GM18517 (cell line): ENCODE results near the gene ASIC4.

Experiments
- ATAC-seq: cut with Tn5 transposase; IDR thresholded peaks from one replicate; pipeline ENCODE4 v1.9.1; 2021; ENCODE audit warnings: mild to moderate bottlenecking, moderate library complexity; ENCODE audit not compliant: unreplicated experiment

ASIC4 gene

GRCh38 chr2:219497495-219498279 is 16.6 kb upstream of the ASIC4 start:
- ATAC-seq = no peak

GRCh38 chr2:219498280-219499057 is 15.8 kb upstream of the ASIC4 start, which contains the start of gene GMPPA:
TSS of gene GMPPA (plus strand) at chr2:219498891. CDS start at chr2:219499976, 1,085 bp downstream.
- ATAC-seq = peak; percentile 96

DNA sequence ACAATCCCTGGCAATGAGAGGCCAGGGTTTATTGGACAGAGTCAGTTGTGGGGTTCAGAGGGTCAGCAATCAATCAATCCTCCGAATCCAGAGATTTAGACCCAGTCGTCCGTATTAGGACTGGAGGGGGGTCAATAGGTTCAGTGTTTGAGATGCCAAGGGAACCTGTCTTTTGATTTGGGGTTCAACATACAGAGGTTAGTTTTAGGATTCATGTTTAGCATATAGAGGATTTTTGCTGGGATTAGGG is 15.3 kb upstream of the ASIC4 start:
- peak; percentile 7 for ATAC-seq

DNA sequence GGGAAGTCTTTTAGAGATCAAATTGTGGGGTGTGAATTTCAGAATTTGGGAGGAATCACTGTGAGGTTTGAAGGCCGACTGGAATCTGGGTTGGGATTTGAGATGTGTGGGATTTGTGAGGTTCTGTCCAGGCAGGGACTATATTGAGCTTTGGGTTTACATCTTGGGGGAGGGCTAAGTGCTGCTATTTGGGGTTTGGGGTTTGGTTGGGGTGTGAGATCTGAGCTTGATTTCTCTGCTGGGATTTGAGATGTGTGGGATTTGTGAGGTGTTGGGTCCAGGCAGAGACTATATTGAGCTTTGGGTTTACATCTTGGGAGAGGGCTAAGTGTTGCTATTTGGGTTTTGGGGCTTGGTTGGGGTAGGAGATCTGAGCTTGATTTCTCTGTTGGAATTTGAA is 14.7 kb upstream of the ASIC4 start:
- ATAC-seq = no peak

DNA sequence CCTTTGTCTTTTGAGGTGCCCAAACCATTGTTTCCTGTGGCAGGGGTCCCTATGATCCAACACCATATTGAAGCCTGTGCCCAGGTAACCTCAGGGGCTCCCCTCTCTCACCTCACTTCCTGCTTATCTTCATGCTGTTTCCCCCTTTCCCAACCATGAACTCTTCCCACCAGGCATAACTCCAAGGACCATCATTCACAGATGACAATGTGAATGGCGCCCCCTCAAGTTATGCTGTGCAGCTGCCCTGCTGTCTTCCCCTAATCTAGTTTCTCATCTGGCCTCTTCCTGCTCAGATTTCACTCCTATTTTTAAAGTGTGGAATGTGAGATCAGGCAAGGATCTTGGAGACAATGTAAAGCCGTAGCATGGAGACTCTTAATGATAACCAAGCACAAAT is 14.1 kb upstream of the ASIC4 start:
- no peak for ATAC-seq

- no peak for ATAC-seq
These were observed 12.4 kb upstream of the ASIC4 start for GRCh38 chr2:219501849-219502248.

DNA sequence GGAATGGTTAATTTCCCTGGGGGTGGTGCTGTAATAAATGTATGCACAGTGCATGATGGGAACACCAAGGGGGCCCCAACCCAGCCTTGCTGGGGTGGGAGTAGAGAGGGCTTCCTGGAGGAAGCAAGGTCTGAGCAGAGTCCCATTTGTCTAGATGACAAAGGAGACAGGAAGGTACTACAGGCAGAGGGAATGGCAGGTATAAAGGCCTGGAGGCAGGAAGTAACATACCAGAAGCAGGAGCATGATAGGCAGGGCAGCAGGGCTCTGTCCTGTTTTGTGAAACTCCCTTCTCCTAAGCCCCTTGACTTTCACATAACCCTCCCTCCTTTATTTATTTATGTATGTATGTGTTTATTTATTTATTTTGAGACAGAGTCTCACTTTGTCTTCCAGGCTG is 11.7 kb upstream of the ASIC4 start:
- no peak for ATAC-seq

GRCh38 chr2:219505585-219505984 is 8.7 kb upstream of the ASIC4 start:
- ATAC-seq = no peak

- ATAC-seq = no peak
These were observed 8.0 kb upstream of the ASIC4 start for GRCh38 chr2:219506153-219506801.

GRCh38 chr2:219506802-219507526 is 7.3 kb upstream of the ASIC4 start:
- no peak for ATAC-seq

GRCh38 chr2:219507581-219508443 is 6.5 kb upstream of the ASIC4 start:
- ATAC-seq = no peak

GRCh38 chr2:219508444-219508734 is 5.9 kb upstream of the ASIC4 start:
- ATAC-seq = no peak

- no peak for ATAC-seq
These were observed 5.1 kb upstream of the ASIC4 start for GRCh38 chr2:219508971-219509779.

- no peak for ATAC-seq
These were observed 4.3 kb upstream of the ASIC4 start for GRCh38 chr2:219509780-219510511.

GRCh38 chr2:219510512-219511135 is 3.7 kb upstream of the ASIC4 start:
- ATAC-seq = no peak

GRCh38 chr2:219511547-219512325 is 2.5 kb upstream of the ASIC4 start:
- no peak for ATAC-seq

GRCh38 chr2:219512524-219513216 is 1.6 kb upstream of the ASIC4 start:
- ATAC-seq = no peak
